Gastrocnemius medialis (tissue), 4 donors: ENCODE measurements around the gene GREB1L. TPM values are rescaled to one million over a fixed set of nuclear protein-coding genes. Genes with fewer than 3 reads are reported as not detected.
"Not testable (repeated sequence)": the region's sequence is repeated elsewhere in the genome, so short reads cannot be mapped to it uniquely, and the experiment has no call there.

ENCODE experiments used
- ATAC-seq, 2 donors: fragments of 150-250 bp; one replicate each; pipeline ENCODE4 v1.9.1; 2016
- DNase-seq, 2 donors: peaks; one replicate each; pipeline ENCODE4 v3.0.0-alpha.2; 2019
- H3K27ac ChIP-seq, 4 donors: fragments of 200-600 bp; sonication (generic); 1 replicate in 1 of 4; 2 replicates in 3 of 4; pipeline ENCODE4 v1.5.1; 2016 to 2018; ENCODE audit warnings: mild to moderate bottlenecking in 2 of 4, moderate library complexity in 1 of 4
- H3K27me3 ChIP-seq, 3 donors: fragments of 200-600 bp; sonication (generic) in 2 of 3; 1 replicate in 1 of 3; 2 replicates in 2 of 3; pipeline versions ENCODE4 v1.5.1 to v1.6.0; 2016 to 2019; ENCODE audit warnings: mild to moderate bottlenecking in 1 of 3, moderate library complexity in 1 of 3
- H3K36me3 ChIP-seq, 2 donors: fragments of 200-600 bp; sonication (generic) in 1 of 2; one replicate each; pipeline ENCODE4 v1.5.1; 2017 to 2018
- H3K4me1 ChIP-seq, 2 donors: fragments of 200-600 bp; sonication (generic) in 1 of 2; one replicate each; pipeline ENCODE4 v1.5.1; 2016 to 2017; ENCODE audit warnings: mild to moderate bottlenecking in 2 of 2
- H3K4me3 ChIP-seq, 4 donors: fragments of 200-600 bp; sonication (generic) in 3 of 4; 1 replicate in 1 of 4; 2 replicates in 3 of 4; pipeline ENCODE4 v1.5.1; 2016 to 2019; ENCODE audit warnings: mild to moderate bottlenecking in 2 of 4
- H3K9me3 ChIP-seq, 3 donors: fragments of 200-600 bp; sonication (generic) in 2 of 3; 1 replicate in 1 of 3; 2 replicates in 2 of 3; pipeline ENCODE4 v1.5.1; 2016 to 2019
- CTCF ChIP-seq, 5 experiments: fragments of 450-650 bp in 3 of 5; fragments of 200-600 bp in 2 of 5; sonication (generic) in 2 of 5; IDR thresholded peaks in 4 of 5; conservative IDR thresholded peaks in 1 of 5; 1 replicate in 4 of 5; 2 replicates in 1 of 5; pipeline ENCODE4 v1.5.1; 2016 to 2019; ENCODE audit warnings: antibody characterized with exemption in 5 of 5, mild to moderate bottlenecking in 3 of 5, moderate library complexity in 3 of 5
- POLR2A ChIP-seq, 2 donors: fragments of 450-650 bp; IDR thresholded peaks; one replicate each; pipeline ENCODE4 v1.6.1; 2017; ENCODE audit warnings: antibody characterized with exemption in 2 of 2, mild to moderate bottlenecking in 2 of 2, moderate library complexity in 2 of 2
- in situ Hi-C, 4 donors: fragments of 200-750 bp; cut with MboI; loops; one replicate each; pipeline versions ENCODE4 v1.15.0 to v1.8.0; 2017; ENCODE audit warnings: low sequenced_read_pairs in 4 of 4
- intact Hi-C: fragments of 100-400 bp; cut with DNase I; formaldehyde crosslinking; loops from one replicate; pipeline ENCODE4 v1.15.1; 2023; ENCODE audit warnings: low total_unique reads
- total RNA-seq, 4 donors: library from RNA; depleted of rRNA; stranded (reverse); fragments of >200 nt; gene quantifications; one replicate each; pipeline versions ENCODE4 v1.1.0 to v1.2.3, GENCODE V29; 2016

Gene GREB1L
- total RNA-seq, 4 donors from 2014 or later, result 4.4 to 14.4 (median 7.4) TPM

GRCh38 chr18:21366896-21367295 lies 124.9 kb downstream of the GREB1L start:
- in situ Hi-C loops, result no loop called here
- Histone ChIP-seq H3K36me3 (no peaks in the 10 kb centered on the region), H3K4me3 (no peak overlapping the region), H3K9me3 (no peaks in the 10 kb centered on the region), H3K27me3 (no peaks in the 10 kb centered on the region), H3K4me1 (peaks cover 0 to 11% of the 10 kb centered on the region in 2 donors), H3K27ac (no peak overlapping the region)
- intact Hi-C loops, result no loop called here
- ATAC-seq, result no peak
- DNase-seq, result no peak
- TF ChIP-seq POLR2A (IDR thresholded peaks at IDR 0.05) (no peak), CTCF (IDR thresholded peaks at IDR 0.05 in 4 of 5, conservative IDR thresholded peaks at IDR 0.05 in 1 of 5) (no peak)

- TF ChIP-seq POLR2A (IDR thresholded peaks at IDR 0.05) (no peak), CTCF (IDR thresholded peaks at IDR 0.05 in 4 of 5, conservative IDR thresholded peaks at IDR 0.05 in 1 of 5) (no peak)
- Histone ChIP-seq H3K4me3 (no peak overlapping the region), H3K27me3 (no peaks in the 10 kb centered on the region), H3K9me3 (no peaks in the 10 kb centered on the region), H3K27ac (no peak overlapping the region), H3K36me3 (no peaks in the 10 kb centered on the region), H3K4me1 (no peaks in the 10 kb centered on the region)
- in situ Hi-C loops, result no loop called here
- no peak for DNase-seq
- no peak for ATAC-seq
- intact Hi-C loops, result no loop called here
Observed at GRCh38 chr18:21369146-21369545, 127.1 kb downstream of the GREB1L start.

- H3K27ac ChIP-seq, ATAC-seq, H3K9me3 ChIP-seq, in situ Hi-C loops, H3K27me3 ChIP-seq, H3K4me3 ChIP-seq, DNase-seq, intact Hi-C loops, H3K4me1 ChIP-seq, H3K36me3 ChIP-seq: not testable (repeated sequence)
Observed at GRCh38 chr18:21369597-21369996, 127.6 kb downstream of the GREB1L start.

GRCh38 chr18:21383031-21383430 lies 141.0 kb downstream of the GREB1L start:
- ATAC-seq, result no peak
- H3K4me3 ChIP-seq, result no peak overlapping the region
- intact Hi-C loops, result no loop called here
- H3K4me1 ChIP-seq, result no peaks in the 10 kb centered on the region
- TF ChIP-seq CTCF (IDR thresholded peaks at IDR 0.05 in 4 of 5, conservative IDR thresholded peaks at IDR 0.05 in 1 of 5) (no peak), POLR2A (IDR thresholded peaks at IDR 0.05) (no peak)
- H3K27ac ChIP-seq, result no peak overlapping the region
- DNase-seq, result no peak
- H3K27me3 ChIP-seq, result no peaks in the 10 kb centered on the region
- H3K36me3 ChIP-seq, result no peaks in the 10 kb centered on the region
- H3K9me3 ChIP-seq, result no peaks in the 10 kb centered on the region
- in situ Hi-C loops, result loop anchor here in 2 of 4 donors (25.0 kb wide), 1 partner anchor 96 kb away; no protein-coding TSS in a partner anchor

GRCh38 chr18:21386523-21387240 lies 144.7 kb downstream of the GREB1L start:
- Histone ChIP-seq H3K4me1 (no peaks in the 10 kb centered on the region), H3K9me3 (no peaks in the 10 kb centered on the region), H3K27ac (no peak overlapping the region), H3K4me3 (no peak overlapping the region), H3K27me3 (no peaks in the 10 kb centered on the region), H3K36me3 (no peaks in the 10 kb centered on the region)
- DNase-seq (no peak), ATAC-seq (no peak)
- TF ChIP-seq CTCF (IDR thresholded peaks at IDR 0.05 in 4 of 5, conservative IDR thresholded peaks at IDR 0.05 in 1 of 5) (no peak), POLR2A (IDR thresholded peaks at IDR 0.05) (no peak)
- intact Hi-C loops (no loop called here), in situ Hi-C loops (loop anchor here in 2 of 4 donors (25.0 kb wide), 1 partner anchor 99 kb away; no protein-coding TSS in a partner anchor)
